CD1c-positive myeloid dendritic cell (primary cell): Measurements from ENCODE around the gene LIG3.
"Not testable (repeated sequence)": the region's sequence is repeated elsewhere in the genome, so short reads cannot be mapped to it uniquely, and the experiment has no call there.

ENCODE experiments used
- DNase-seq: peaks from one replicate; pipeline ENCODE4 v3.0.0-alpha.2; 2016; ENCODE audit errors: extremely low spot score

LIG3 gene

DNA sequence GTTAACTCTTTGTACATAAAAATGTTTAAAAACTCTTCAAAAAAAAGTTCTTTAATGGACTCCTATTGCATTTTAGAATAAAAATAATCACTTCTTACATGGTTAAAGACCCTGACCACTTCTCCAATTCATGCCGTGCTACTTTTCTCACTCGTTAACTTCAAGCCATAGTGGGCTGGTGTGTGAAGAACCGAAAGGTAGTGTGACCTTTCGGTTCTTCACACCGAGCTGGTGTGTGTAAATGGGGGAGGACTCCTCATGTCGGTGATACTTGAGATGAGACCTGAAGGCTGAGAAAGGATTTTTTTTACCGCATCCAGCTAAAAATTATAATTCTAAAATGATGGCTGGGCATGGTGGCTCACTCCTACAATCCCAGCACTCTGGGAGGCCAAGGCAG lies 61.1 kb downstream of the LIG3 start:
- no peak for DNase-seq

DNA sequence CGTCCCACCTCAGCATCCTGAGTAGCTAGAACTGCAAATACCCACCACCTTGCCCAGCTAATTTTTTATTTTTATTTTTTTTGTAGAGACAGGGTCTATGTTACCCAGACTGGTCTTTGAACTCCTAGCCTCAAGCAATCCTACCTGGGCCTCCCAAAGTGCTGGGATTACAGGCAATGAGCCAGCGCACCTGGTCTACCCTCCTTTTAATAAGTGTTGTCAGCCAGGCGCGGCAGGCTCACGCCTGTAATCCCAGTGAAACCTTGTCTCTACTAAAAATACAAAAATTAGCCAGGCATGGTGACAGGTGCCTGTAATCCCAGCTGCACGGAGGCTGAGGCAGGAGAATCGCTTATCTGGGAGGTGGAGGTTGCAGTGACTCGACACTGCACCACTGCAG lies 63.9 kb downstream of the LIG3 start:
- DNase-seq = no peak

DNA sequence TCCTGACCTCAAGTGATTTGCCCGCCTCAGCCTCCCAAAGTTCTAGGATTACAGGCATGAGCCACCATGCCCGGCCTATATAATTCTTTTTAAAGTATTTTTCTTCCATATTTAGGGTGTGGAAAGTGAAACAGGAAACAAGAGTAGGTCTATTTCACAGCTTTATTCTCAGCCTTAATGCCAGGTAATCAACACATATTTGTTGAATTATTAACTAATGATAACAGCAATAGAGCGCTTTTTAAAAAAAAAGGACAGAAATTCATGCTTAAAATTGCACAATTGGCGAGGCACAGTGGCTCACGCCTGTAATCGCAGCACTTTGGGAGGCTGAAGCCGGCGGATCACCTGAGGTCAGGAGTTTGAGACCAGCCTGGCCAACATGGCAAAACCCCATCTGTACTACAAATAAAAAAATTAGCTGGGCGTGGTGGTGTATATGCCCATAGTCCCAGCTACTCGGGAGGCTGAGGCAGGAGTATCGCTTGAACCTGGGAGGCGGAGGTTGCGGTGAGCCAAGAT lies 65.2 kb downstream of the LIG3 start:
- not testable (repeated sequence) for DNase-seq

DNA sequence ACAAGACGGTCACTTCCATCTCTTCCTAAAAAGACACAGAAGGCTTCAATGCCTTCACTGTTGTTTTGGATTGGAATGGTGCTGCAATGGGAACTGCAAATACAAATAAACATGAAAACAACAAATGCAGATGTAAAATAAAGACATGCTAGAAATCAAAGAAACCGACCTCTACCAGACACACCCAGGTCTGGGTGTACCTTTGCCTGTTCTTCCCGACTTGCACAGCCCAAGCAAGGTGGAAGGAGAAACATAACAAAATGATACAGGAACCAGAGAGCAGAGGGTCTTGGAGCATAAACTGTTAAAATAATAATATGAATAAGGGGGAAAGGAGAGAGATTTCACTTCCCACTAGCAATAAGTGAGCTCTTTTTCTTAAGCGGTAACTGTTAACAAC lies 65.9 kb downstream of the LIG3 start:
- no peak for DNase-seq

DNA sequence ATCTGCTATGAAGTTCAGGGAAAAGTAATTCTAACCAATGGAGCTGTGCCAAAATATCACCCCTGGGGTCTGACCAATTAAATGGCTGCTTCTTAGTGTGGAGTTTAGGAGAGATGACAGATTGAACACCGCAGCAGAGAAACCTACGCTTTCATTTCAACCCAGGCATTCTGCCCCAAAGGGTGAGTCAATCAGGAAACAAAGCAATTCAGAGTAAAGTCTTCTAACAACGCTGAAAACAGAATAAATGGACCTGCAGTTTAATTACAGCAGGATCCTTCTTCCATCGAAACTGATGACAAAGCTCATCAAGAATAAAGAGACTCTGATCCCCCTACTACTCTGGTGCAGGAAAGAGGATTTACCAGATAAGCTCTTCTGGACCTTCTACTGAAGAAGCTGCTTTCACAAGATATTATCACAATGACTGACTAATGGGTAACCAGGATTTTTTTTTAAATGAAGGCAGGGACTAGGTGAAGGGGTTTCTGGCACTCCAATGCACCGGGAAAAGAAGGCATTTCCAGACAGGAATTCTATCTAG lies 66.5 kb downstream of the LIG3 start:
- DNase-seq = peak; percentile 44

DNA sequence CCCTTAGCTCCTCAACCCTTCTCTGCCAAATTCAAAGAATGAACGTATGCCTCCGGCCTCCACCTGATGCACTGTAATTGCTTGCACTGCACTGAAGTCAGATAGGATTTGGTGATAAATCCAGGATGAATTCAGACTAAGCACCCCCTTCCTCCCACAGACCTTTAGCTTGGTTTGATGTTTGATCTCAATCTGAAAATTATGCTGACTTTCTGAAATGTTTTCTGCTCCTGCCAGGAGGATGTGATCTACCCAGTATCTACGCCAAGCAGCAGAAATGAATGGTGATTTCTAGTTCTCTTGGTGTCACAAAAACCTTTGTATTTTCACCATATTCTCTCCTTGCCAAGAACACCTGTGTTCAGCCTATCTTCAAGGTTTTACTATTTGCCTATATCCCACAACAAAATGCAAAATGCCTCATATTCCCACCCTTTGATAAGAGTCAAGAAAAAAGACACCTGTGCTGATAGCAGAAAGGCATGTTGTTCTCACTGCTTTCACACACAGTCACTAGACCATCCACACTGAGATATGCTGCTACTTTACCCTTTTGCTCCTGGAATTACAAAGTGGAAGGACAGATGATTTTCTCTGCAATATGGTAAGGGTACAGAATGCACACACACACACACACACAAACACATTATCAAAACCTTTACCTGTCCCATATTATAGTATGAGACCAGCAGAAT lies 68.5 kb downstream of the LIG3 start:
- no peak for DNase-seq

DNA sequence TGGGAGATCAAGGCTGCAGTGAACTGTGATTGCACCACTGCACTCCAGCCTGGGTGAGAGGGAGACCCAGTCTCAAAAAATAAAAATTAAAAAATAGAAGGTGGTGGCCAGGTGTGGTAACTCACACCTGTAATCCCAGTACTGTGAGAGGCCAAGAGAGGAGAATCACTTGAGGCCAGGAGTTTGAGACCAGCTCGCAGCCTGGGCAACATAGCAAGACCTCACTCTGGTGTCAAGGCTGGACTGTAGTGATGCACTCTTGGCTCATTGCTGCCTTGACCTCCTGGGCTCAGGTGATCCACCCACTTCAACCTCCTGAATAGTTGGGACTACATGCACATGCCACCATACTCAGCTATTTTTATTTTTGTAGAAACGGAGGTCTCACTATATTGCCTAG lies 69.9 kb downstream of the LIG3 start:
- DNase-seq = no peak

DNA sequence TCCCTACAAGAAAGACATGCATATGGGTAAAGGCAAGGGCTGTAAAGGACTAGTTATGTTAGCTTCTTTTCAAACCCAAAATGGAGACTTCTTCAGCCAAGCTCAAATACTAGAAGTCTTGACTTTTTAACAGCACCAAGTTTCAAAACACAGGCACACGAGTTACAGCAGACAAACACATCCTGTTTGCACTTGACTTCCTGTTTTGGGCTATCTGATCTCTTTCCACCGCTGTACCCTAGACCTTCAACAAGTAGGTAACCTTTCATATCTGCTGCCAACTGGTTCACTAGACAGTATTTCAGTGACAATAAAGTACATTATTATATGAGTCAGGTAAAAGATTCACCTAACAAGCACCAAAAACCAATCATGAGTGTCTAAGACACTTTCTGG lies 70.9 kb downstream of the LIG3 start:
- DNase-seq = peak; percentile 75

DNA sequence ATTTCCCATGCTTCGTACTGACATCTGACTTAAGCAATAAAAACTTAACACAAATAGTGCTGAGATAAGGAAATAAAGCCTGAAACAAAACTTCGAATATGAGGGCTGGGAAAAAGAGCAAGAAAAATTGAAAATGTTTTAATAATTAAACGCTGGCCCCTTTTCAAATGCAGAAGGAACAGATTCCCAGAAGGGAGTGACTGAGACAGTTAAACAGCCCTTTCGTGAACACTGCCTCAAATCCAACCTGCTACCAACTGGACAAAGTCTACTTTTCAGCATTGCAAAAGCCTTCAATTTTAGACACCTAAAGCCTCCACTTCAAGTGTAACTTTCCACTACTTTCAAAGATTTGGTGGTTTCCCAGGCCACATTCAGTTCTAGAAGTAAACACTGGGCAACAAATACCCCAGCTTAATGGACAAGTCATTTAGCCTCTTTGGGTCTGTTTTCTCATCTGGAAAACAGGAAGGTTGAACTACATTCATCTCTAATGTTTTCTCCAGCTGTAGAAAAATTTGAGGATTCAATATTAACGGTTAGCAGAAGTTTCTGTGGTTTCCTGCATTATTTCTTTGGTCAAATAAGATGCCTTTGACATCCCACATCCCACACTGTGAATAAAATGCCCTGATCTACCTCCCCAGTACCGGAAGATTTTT lies 71.4 kb downstream of the LIG3 start:
- peak; percentile 45 for DNase-seq

DNA sequence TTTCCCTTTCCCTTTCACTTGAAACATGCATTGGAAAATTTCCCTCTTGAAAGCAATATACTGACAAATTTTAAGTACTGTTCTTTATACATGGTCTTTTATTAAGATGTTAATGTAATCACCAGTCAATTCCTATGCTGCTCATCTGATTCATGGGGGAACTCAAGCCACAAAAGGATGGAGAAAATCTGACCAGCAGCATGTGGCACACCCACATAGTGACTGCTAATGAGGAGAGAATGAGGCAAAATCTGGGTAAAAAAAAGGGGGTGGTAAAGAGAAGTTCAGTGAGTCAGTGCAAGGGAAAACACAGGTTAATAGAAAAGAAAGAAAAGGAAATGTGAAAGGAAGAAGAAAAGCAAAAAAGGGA lies 71.9 kb downstream of the LIG3 start:
- DNase-seq = no peak

DNA sequence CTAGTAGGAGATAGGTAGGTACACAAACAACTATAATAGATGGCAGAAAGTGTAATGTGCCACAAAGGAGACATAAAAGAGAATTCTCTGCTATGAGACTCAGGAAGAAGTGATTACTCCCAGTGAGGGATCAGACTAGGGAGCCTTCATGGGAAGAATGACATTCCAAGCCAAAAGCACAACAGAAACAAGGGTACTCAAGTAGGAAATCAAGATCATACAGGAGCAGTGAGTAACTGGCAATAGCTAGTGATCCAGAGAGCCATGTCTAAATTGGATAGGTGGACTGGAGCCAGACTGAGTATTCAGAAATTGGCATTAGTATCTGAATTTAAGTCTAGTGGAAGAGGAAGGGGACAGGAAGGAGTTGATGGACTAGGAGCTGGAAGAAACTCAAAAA lies 72.5 kb downstream of the LIG3 start:
- DNase-seq = no peak

DNA sequence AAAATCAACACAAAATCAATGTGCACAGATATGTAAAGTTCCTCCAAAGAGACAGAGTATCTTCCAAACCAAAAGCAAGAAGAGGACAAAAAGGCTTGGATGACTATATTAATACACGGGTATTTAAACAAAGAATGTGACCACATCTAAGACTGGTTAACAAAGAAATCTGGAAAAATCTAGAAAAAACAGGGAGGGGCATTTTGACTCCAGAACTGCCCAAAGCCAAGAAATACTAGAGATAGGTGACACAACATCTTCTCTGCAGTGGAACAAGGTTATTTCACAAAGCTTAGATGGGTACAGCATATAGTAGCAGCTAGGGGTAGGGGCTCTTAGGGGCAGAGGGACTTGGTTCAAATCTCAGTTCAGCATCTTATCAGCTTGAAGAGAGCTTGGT lies 72.9 kb downstream of the LIG3 start:
- DNase-seq = no peak

DNA sequence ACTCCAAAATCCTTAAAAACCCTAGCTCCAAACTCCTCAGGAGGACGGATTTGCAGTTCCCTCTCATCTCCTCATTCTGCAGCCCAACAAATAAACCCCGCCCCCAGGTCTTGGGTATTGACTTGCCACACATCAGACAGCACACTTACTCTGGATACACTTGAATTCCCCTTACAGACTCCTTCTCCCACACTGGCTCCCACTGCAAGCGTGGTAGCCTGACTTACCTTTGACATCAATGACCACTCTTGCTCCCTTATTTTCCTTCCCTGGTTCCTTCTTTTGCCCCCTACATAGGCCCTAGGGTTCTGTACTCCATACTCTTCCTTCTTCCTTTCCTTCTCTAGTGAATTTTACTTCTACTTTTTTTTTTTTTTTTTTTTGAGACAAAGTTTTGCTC lies 75.7 kb downstream of the LIG3 start:
- DNase-seq = peak; percentile 36

DNA sequence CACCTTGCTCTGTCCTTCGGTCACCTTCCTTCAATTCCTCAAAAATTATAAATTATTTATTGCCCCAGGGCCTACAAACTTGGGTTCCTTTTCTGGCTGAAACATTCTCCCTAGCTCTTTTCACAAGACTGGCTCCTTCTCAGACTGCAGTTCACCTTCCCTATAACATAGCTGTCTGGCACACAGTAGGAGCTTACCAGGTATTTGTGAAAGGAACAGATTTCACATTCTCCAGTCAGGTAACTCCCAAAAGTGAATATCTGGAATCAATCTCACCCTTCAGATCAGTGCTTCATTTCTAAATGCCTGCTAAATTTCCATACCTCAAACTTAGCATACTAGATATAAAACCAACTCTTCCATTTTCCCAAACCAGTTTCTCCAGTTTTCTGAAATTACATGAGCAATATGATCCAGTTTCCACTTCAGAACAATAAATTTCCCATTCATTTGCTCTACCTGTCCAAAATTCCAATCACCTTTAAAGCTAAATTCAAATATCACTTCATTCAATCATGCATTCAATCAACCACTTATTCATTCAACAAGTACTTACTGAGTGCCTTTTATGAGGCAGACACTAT lies 77.1 kb downstream of the LIG3 start:
- DNase-seq = no peak
